HuH-7 (cell line): ENCODE measurements around the gene ANP32E.
A peak's percentile ranks its signal among the peaks of the same experiment; 100 is the strongest.
"Not testable (repeated sequence)": the region's sequence is repeated elsewhere in the genome, so short reads cannot be mapped to it uniquely, and the experiment has no call there.

Experiments used
- DNase-seq: peaks from one replicate; pipeline ENCODE4 v3.0.0; 2011; ENCODE audit warnings: low spot score

The ANP32E gene

GRCh38 chr1:150256554-150257341, 20.8 kb upstream of the ANP32E start:
- DNase-seq, result no peak

- DNase-seq, result no peak
Measured at GRCh38 chr1:150256198-150256553, 20.3 kb upstream of the ANP32E start.

GRCh38 chr1:150249936-150250335, 14.0 kb upstream of the ANP32E start:
- no peak for DNase-seq

GRCh38 chr1:150243003-150243402, 7.1 kb upstream of the ANP32E start:
- no peak for DNase-seq

GRCh38 chr1:150237746-150238145, 1.8 kb upstream of the ANP32E start:
- no peak for DNase-seq

- not testable (repeated sequence) for DNase-seq
Measured at GRCh38 chr1:150237176-150237575, 1.3 kb upstream of the ANP32E start.

- DNase-seq, result peak; percentile 59
Measured at GRCh38 chr1:150236614-150237100, 745 bp upstream of the ANP32E start.

- no peak for DNase-seq
Measured at GRCh38 chr1:150235294-150235851, 539 bp downstream of the ANP32E start.

GRCh38 chr1:150234566-150235293, 1.2 kb downstream of the ANP32E start:
- DNase-seq, result peak; percentile 48

GRCh38 chr1:150234309-150234565, 1.7 kb downstream of the ANP32E start:
- DNase-seq, result no peak

GRCh38 chr1:150233359-150234308, 2.3 kb downstream of the ANP32E start:
- DNase-seq, result no peak

- not testable (repeated sequence) for DNase-seq
Measured at GRCh38 chr1:150232921-150233320, 3.0 kb downstream of the ANP32E start.

GRCh38 chr1:150228246-150228645, 7.7 kb downstream of the ANP32E start:
- DNase-seq, result not testable (repeated sequence)

GRCh38 chr1:150227228-150227627, 8.7 kb downstream of the ANP32E start:
- no peak for DNase-seq

- no peak for DNase-seq
Measured at GRCh38 chr1:150226486-150226885, 9.4 kb downstream of the ANP32E start.

GRCh38 chr1:150225546-150225945, 10.4 kb downstream of the ANP32E start:
- DNase-seq, result no peak

- DNase-seq, result no peak
Measured at GRCh38 chr1:150224983-150225382, 10.9 kb downstream of the ANP32E start.

GRCh38 chr1:150221552-150221951, 14.4 kb downstream of the ANP32E start:
- no peak for DNase-seq

GRCh38 chr1:150215855-150216254, 20.1 kb downstream of the ANP32E start:
- DNase-seq, result not testable (repeated sequence)

- DNase-seq, result not testable (repeated sequence)
Measured at GRCh38 chr1:150214099-150214756, 21.7 kb downstream of the ANP32E start.
